HepG2 (cell line): Measurements from ENCODE around the gene SDE2. TPM values are rescaled to one million over a fixed set of nuclear protein-coding genes. Genes with fewer than 3 reads are reported as not detected.
A peak's percentile ranks its signal among the peaks of the same experiment; 100 is the strongest.

Experiments
- DMAP1 ChIP-seq: IDR thresholded peaks from 2 replicates; pipeline ENCODE4 v1.6.1; 2016
- ELF3 ChIP-seq: IDR thresholded peaks from 2 replicates; pipeline ENCODE4 v1.6.1; 2016; ENCODE audit warnings: missing genetic modification reagents, missing compliant biosample characterization
- PTBP1 ChIP-seq: fragments of 200-400 bp; formaldehyde crosslinking; IDR thresholded peaks from 2 replicates; pipeline ENCODE4 v1.6.1; 2018; ENCODE audit warnings: low read length, low read depth; ENCODE audit not compliant: poor library complexity, severe bottlenecking
- SMYD3 ChIP-seq: sonication (generic); formaldehyde crosslinking; IDR thresholded peaks from 2 replicates; pipeline ENCODE4 v1.8.1; 2023; ENCODE audit warnings: mild to moderate bottlenecking, missing genetic modification reagents
- ZBTB8A ChIP-seq: sonication (generic); formaldehyde crosslinking; IDR thresholded peaks from 2 replicates; pipeline ENCODE4 v1.4.0; 2020; ENCODE audit warnings: mild to moderate bottlenecking, low read depth, missing genetic modification reagents, borderline replicate concordance
- ZFP36L1 ChIP-seq: sonication (generic); formaldehyde crosslinking; IDR thresholded peaks from 2 replicates; pipeline ENCODE4 v1.8.0; 2022; ENCODE audit warnings: mild to moderate bottlenecking, missing genetic modification reagents, moderate library complexity
- ZNF644 ChIP-seq: IDR thresholded peaks from 2 replicates; pipeline ENCODE4 v1.6.1; 2016; ENCODE audit warnings: low read depth
- ZNF749 ChIP-seq: sonication (generic); formaldehyde crosslinking; IDR thresholded peaks from 2 replicates; pipeline ENCODE4 v1.8.0; 2022; ENCODE audit warnings: mild to moderate bottlenecking, missing genetic modification reagents, moderate library complexity, borderline replicate concordance
- polyA plus RNA-seq, 8 experiments: library from polyadenylated mRNA; depleted of rRNA in 3 of 8; stranded (reverse) in 7 of 8; unstranded in 1 of 8; fragments of >200 nt; fragmentation: Illumina TruSeq in 4 of 8; extraction: Trizol in 4 of 8; gene quantifications; 2 replicates each; pipeline versions ENCODE4 v1.2.1 to v1.2.3, GENCODE V29; 2011 to 2016; ENCODE audit warnings: low read depth in 4 of 8, missing spikeins in 1 of 8, mixed read lengths in 1 of 8; ENCODE audit not compliant: insufficient read depth in 1 of 8
- total RNA-seq, 5 experiments: library from RNA; depleted of rRNA; stranded (reverse); fragments of >200 nt; fragmentation: Illumina TruSeq; extraction: Trizol; gene quantifications; 2 replicates each; pipeline ENCODE4 v1.2.3, GENCODE V29; 2016; ENCODE audit warnings: low read depth in 1 of 5
- TF ChIP-seq, protein P1 (sequence below): sonication (generic); formaldehyde crosslinking; IDR thresholded peaks from 2 replicates; pipeline ENCODE4 v1.4.0; 2020; ENCODE audit warnings: missing genetic modification reagents, mild to moderate bottlenecking, borderline replicate concordance
- TF ChIP-seq, protein P2 (sequence below): sonication (generic); formaldehyde crosslinking; IDR thresholded peaks from 2 replicates; pipeline ENCODE4 v1.8.0; 2022; ENCODE audit warnings: mild to moderate bottlenecking, missing genetic modification reagents
- TF ChIP-seq, protein P3 (sequence below): sonication (generic); formaldehyde crosslinking; IDR thresholded peaks from 2 replicates; pipeline ENCODE4 v1.4.0; 2020; ENCODE audit warnings: missing genetic modification reagents
- TF ChIP-seq, protein P4 (sequence below): sonication (generic); formaldehyde crosslinking; IDR thresholded peaks from 2 replicates; pipeline ENCODE4 v1.8.1; 2023; ENCODE audit warnings: mild to moderate bottlenecking, missing genetic modification reagents
- TF ChIP-seq, protein P5 (sequence below): sonication (generic); formaldehyde crosslinking; IDR thresholded peaks from 2 replicates; pipeline ENCODE4 v1.5.0; 2020; ENCODE audit warnings: missing genetic modification reagents, mild to moderate bottlenecking, borderline replicate concordance
- TF ChIP-seq, protein P6 (sequence below): sonication (generic); formaldehyde crosslinking; IDR thresholded peaks from 2 replicates; pipeline ENCODE4 v1.9.0; 2021; ENCODE audit warnings: missing genetic modification reagents, borderline replicate concordance

SDE2 gene
- total and polyA plus RNA-seq, 2 of the 13 experiments (the other 11 are each of a cell fraction or from before 2014, with no cell fraction given), result 10.8 to 19.6 TPM

DNA sequence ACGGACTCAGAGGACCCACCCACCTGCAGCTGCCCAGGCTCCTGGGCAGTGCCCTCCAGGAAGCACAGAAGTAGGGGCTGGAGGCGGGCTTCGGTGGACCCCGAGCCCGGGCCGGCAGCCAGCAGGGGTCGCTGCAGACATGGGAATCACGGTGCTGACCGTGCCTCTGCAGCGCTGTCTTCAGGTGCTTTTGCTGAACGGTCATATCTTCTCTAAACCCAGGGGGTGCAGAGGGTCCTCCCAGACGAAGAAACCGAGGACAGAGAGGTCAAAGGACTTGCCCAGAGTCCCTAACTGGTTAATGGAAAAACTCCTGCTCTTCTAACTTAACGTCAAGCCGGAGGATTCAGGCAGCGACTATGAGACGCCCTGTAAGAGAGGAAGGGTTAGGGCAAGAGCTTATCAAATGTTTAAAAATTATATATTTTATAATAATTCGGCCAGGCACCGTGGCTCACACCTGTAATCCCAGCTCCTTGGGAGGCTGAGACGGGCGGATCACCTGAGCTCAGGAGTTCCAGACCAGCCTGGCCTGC, 36.6 kb downstream of the SDE2 start (continued):
- TF ChIP-seq SMYD3 (CRISPR knock-in tag) (no peak), ZNF644 (CRISPR knock-in tag) (peak; percentile 64), PTBP1 (no peak), ZNF749 (CRISPR knock-in tag) (no peak), DMAP1 (CRISPR knock-in tag) (no peak), ZBTB8A (CRISPR knock-in tag) (no peak), ZFP36L1 (CRISPR knock-in tag) (no peak), ELF3 (no peak)
- TF ChIP-seq, protein P1, sequence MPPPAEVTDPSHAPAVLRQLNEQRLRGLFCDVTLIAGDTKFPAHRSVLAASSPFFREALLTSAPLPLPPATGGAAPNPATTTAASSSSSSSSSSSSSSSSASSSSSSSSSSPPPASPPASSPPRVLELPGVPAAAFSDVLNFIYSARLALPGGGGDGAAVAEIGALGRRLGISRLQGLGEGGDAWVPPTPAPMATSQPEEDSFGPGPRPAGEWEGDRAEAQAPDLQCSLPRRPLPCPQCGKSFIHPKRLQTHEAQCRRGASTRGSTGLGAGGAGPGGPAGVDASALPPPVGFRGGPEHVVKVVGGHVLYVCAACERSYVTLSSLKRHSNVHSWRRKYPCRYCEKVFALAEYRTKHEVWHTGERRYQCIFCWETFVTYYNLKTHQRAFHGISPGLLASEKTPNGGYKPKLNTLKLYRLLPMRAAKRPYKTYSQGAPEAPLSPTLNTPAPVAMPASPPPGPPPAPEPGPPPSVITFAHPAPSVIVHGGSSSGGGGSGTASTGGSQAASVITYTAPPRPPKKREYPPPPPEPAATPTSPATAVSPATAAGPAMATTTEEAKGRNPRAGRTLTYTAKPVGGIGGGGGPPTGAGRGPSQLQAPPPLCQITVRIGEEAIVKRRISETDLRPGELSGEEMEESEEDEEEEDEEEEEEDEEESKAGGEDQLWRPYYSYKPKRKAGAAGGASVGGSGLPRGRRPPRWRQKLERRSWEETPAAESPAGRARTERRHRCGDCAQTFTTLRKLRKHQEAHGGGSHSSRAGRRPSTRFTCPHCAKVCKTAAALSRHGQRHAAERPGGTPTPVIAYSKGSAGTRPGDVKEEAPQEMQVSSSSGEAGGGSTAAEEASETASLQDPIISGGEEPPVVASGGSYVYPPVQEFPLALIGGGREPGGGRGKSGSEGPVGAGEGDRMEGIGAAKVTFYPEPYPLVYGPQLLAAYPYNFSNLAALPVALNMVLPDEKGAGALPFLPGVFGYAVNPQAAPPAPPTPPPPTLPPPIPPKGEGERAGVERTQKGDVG, result no peak
- TF ChIP-seq, protein P2, sequence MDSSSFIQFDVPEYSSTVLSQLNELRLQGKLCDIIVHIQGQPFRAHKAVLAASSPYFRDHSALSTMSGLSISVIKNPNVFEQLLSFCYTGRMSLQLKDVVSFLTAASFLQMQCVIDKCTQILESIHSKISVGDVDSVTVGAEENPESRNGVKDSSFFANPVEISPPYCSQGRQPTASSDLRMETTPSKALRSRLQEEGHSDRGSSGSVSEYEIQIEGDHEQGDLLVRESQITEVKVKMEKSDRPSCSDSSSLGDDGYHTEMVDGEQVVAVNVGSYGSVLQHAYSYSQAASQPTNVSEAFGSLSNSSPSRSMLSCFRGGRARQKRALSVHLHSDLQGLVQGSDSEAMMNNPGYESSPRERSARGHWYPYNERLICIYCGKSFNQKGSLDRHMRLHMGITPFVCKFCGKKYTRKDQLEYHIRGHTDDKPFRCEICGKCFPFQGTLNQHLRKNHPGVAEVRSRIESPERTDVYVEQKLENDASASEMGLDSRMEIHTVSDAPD (CRISPR knock-in tag), result no peak
- TF ChIP-seq, protein P3, sequence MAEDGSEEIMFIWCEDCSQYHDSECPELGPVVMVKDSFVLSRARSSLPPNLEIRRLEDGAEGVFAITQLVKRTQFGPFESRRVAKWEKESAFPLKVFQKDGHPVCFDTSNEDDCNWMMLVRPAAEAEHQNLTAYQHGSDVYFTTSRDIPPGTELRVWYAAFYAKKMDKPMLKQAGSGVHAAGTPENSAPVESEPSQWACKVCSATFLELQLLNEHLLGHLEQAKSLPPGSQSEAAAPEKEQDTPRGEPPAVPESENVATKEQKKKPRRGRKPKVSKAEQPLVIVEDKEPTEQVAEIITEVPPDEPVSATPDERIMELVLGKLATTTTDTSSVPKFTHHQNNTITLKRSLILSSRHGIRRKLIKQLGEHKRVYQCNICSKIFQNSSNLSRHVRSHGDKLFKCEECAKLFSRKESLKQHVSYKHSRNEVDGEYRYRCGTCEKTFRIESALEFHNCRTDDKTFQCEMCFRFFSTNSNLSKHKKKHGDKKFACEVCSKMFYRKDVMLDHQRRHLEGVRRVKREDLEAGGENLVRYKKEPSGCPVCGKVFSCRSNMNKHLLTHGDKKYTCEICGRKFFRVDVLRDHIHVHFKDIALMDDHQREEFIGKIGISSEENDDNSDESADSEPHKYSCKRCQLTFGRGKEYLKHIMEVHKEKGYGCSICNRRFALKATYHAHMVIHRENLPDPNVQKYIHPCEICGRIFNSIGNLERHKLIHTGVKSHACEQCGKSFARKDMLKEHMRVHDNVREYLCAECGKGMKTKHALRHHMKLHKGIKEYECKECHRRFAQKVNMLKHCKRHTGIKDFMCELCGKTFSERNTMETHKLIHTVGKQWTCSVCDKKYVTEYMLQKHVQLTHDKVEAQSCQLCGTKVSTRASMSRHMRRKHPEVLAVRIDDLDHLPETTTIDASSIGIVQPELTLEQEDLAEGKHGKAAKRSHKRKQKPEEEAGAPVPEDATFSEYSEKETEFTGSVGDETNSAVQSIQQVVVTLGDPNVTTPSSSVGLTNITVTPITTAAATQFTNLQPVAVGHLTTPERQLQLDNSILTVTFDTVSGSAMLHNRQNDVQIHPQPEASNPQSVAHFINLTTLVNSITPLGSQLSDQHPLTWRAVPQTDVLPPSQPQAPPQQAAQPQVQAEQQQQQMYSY (CRISPR knock-in tag), result no peak
- TF ChIP-seq, protein P4, sequence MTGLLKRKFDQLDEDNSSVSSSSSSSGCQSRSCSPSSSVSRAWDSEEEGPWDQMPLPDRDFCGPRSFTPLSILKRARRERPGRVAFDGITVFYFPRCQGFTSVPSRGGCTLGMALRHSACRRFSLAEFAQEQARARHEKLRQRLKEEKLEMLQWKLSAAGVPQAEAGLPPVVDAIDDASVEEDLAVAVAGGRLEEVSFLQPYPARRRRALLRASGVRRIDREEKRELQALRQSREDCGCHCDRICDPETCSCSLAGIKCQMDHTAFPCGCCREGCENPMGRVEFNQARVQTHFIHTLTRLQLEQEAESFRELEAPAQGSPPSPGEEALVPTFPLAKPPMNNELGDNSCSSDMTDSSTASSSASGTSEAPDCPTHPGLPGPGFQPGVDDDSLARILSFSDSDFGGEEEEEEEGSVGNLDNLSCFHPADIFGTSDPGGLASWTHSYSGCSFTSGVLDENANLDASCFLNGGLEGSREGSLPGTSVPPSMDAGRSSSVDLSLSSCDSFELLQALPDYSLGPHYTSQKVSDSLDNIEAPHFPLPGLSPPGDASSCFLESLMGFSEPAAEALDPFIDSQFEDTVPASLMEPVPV (CRISPR knock-in tag), result no peak
- TF ChIP-seq, protein P5, sequence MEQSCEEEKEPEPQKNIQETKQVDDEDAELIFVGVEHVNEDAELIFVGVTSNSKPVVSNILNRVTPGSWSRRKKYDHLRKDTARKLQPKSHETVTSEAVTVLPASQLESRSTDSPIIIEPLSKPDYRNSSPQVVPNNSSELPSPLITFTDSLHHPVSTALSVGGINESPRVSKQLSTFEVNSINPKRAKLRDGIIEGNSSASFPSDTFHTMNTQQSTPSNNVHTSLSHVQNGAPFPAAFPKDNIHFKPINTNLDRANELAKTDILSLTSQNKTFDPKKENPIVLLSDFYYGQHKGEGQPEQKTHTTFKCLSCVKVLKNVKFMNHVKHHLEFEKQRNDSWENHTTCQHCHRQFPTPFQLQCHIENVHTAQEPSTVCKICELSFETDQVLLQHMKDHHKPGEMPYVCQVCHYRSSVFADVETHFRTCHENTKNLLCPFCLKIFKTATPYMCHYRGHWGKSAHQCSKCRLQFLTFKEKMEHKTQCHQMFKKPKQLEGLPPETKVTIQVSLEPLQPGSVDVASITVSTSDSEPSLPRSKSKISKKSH (CRISPR knock-in tag), result no peak
- TF ChIP-seq, protein P6, sequence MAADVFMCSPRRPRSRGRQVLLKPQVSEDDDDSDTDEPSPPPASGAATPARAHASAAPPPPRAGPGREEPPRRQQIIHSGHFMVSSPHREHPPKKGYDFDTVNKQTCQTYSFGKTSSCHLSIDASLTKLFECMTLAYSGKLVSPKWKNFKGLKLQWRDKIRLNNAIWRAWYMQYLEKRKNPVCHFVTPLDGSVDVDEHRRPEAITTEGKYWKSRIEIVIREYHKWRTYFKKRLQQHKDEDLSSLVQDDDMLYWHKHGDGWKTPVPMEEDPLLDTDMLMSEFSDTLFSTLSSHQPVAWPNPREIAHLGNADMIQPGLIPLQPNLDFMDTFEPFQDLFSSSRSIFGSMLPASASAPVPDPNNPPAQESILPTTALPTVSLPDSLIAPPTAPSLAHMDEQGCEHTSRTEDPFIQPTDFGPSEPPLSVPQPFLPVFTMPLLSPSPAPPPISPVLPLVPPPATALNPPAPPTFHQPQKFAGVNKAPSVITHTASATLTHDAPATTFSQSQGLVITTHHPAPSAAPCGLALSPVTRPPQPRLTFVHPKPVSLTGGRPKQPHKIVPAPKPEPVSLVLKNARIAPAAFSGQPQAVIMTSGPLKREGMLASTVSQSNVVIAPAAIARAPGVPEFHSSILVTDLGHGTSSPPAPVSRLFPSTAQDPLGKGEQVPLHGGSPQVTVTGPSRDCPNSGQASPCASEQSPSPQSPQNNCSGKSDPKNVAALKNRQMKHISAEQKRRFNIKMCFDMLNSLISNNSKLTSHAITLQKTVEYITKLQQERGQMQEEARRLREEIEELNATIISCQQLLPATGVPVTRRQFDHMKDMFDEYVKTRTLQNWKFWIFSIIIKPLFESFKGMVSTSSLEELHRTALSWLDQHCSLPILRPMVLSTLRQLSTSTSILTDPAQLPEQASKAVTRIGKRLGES, result no peak
